HepG2 (cell line): ENCODE results near the gene STK11. TPM values are rescaled to one million over a fixed set of nuclear protein-coding genes. Genes with fewer than 3 reads are reported as not detected.
A peak's percentile ranks its signal among the peaks of the same experiment; 100 is the strongest.

Experiments
- ATAC-seq: fragments of 200-7000 bp; cut with Tn5 transposase; 3 replicates; pipeline ENCODE4 v1.9.1; 2020; ENCODE audit warnings: mild to moderate bottlenecking, moderate library complexity
- BruUV-seq: library from RNA; stranded (reverse); fragments of 400-500 nt; replicated peaks from 2 replicates; lab custom pipeline; 2021; lab: Mats Ljungman, UMichigan
- CTCF ChIA-PET: fragments of 300-600 bp; formaldehyde crosslinking; extraction: SDS; loops from one replicate; lab custom pipeline; 2021; ENCODE audit warnings: low total read pairs, inconsistent platforms, low intra/inter-chr PET ratio; lab: Yijun Ruan, JAX
- POLR2A ChIA-PET: fragments of 350-600 bp; sonication (Branson Sonifier 250); formaldehyde crosslinking; loops from one replicate; lab custom pipeline; 2020; ENCODE audit warnings: antibody characterized with exemption, inconsistent platforms; lab: Yijun Ruan, JAX
- DNase-seq: peaks from one replicate; pipeline ENCODE4 v3.0.0-alpha.2; 2015; ENCODE audit warnings: low spot score
- FAIRE-seq: peaks from 3 replicates; lab custom pipeline; 2011; peaks lifted over from hg19 to GRCh38; lab: Jason Lieb, UNC
- H2AFZ ChIP-seq: one replicate; pipeline ENCODE4 v1.6.1; 2011; ENCODE audit warnings: low read length, inconsistent platforms
- H3K27ac ChIP-seq: fragments of 300-600 bp; 3 replicates; pipeline ENCODE4 v1.8.0; 2011; ENCODE audit warnings: mixed run types, mild to moderate bottlenecking, mixed read lengths, low read length, inconsistent platforms; ENCODE audit not compliant: insufficient read depth; ENCODE audit errors: extremely low read length
- H3K27me3 ChIP-seq, 2 experiments: fragments of 200-600 bp in 1 of 2; 2 replicates in 1 of 2; 3 replicates in 1 of 2; pipeline versions ENCODE4 v1.6.0 to v1.8.0; 2011; ENCODE audit warnings: low read length in 2 of 2, mild to moderate bottlenecking in 2 of 2, moderate library complexity in 2 of 2, inconsistent platforms in 1 of 2; ENCODE audit not compliant: insufficient read depth in 2 of 2, control insufficient read depth in 1 of 2
- H3K36me3 ChIP-seq, 2 experiments: fragments of 200-600 bp in 1 of 2; replicated peaks in 1 of 2; 2 replicates in 1 of 2; 3 replicates in 1 of 2; pipeline versions ENCODE4 v1.5.1 to v1.8.0; 2011; ENCODE audit warnings: low read length in 2 of 2, inconsistent platforms in 1 of 2; ENCODE audit not compliant: insufficient read depth in 2 of 2, control insufficient read depth in 1 of 2
- H3K4me1 ChIP-seq: 2 replicates; pipeline ENCODE4 v1.5.1; 2012; ENCODE audit warnings: low read length, inconsistent platforms; ENCODE audit not compliant: insufficient read depth
- H3K4me2 ChIP-seq: 2 replicates; pipeline ENCODE4 v1.6.0; 2011; ENCODE audit warnings: low read depth, low read length, inconsistent platforms
- H3K4me3 ChIP-seq, 3 experiments: fragments of 200-600 bp in 1 of 3; sonication (generic), shearing (Covaris generic) in 1 of 3; replicated peaks in 1 of 3; 2 replicates each; pipeline ENCODE4 v1.5.1; 2011 to 2016; ENCODE audit warnings: low read length in 3 of 3, inconsistent platforms in 2 of 3, low read depth in 2 of 3, mild to moderate bottlenecking in 2 of 3, control low read depth in 1 of 3, mixed read lengths in 1 of 3; ENCODE audit not compliant: insufficient read depth in 1 of 3
- H3K79me2 ChIP-seq: one replicate; pipeline ENCODE4 v1.6.1; 2011; ENCODE audit warnings: low read length, inconsistent platforms; ENCODE audit not compliant: insufficient read depth
- H3K9ac ChIP-seq: 2 replicates; pipeline ENCODE4 v1.6.0; 2011; ENCODE audit warnings: mild to moderate bottlenecking, low read depth, low read length, inconsistent platforms; ENCODE audit not compliant: insufficient read depth
- H3K9me3 ChIP-seq: 2 replicates; pipeline ENCODE4 v1.5.1; 2012; ENCODE audit warnings: mild to moderate bottlenecking, low read length
- H4K20me1 ChIP-seq: 2 replicates; pipeline ENCODE4 v1.6.0; 2011; ENCODE audit warnings: inconsistent platforms, mild to moderate bottlenecking, low read length, moderate library complexity; ENCODE audit not compliant: insufficient read depth
- CHD4 ChIP-seq: fragments of 200-600 bp; sonication (generic); IDR thresholded peaks from 2 replicates; pipeline ENCODE4 v1.7.0; 2017; ENCODE audit warnings: mild to moderate bottlenecking, low read length, borderline replicate concordance
- KDM4B ChIP-seq: sonication (generic); formaldehyde crosslinking; IDR thresholded peaks from 2 replicates; pipeline ENCODE4 v1.4.0; 2020; ENCODE audit warnings: missing genetic modification reagents
- PCBP1 ChIP-seq: fragments of 200-400 bp; formaldehyde crosslinking; IDR thresholded peaks from 2 replicates; pipeline ENCODE4 v1.6.1; 2017; ENCODE audit warnings: mild to moderate bottlenecking, low read depth, low read length, borderline replicate concordance
- ZEB1 ChIP-seq: IDR thresholded peaks from 2 replicates; pipeline ENCODE4 v1.6.1; 2012; ENCODE audit warnings: mild to moderate bottlenecking, low read depth, inconsistent platforms; ENCODE audit not compliant: insufficient replicate concordance
- ZNF136 ChIP-seq: sonication (generic); formaldehyde crosslinking; IDR thresholded peaks from 2 replicates; pipeline ENCODE4 v1.8.1; 2022; ENCODE audit warnings: low read depth, mild to moderate bottlenecking, moderate library complexity, missing genetic modification reagents
- ZSCAN22 ChIP-seq: sonication (generic); formaldehyde crosslinking; IDR thresholded peaks from 2 replicates; pipeline ENCODE4 v1.4.0; 2020; ENCODE audit warnings: mild to moderate bottlenecking, missing genetic modification reagents
- WGBS: methylation state at CpG from one replicate; pipeline ENCODE4 v1.1.6; 2017; ENCODE audit warnings: low lambda C conversion rate; 5-methylcytosine and 5-hydroxymethylcytosine counted together
- in situ Hi-C: cut with HindIII; loops from 2 replicates; pipeline ENCODE4 v1.10.0; 2017; ENCODE audit warnings: low pct_unique_long_range_greater_than_20kb; ENCODE audit not compliant: extremely low pct_ligation_motif_present
- intact Hi-C: fragments of 100-400 bp; cut with micrococcal nuclease; formaldehyde crosslinking; loops from one replicate; pipeline ENCODE4 v1.10.0; 2022; ENCODE audit not compliant: unreplicated experiment
- polyA plus RNA-seq, 8 experiments: library from polyadenylated mRNA; depleted of rRNA in 3 of 8; stranded (reverse) in 7 of 8; unstranded in 1 of 8; fragments of >200 nt; fragmentation: Illumina TruSeq in 4 of 8; extraction: Trizol in 4 of 8; gene quantifications; 2 replicates each; pipeline versions ENCODE4 v1.2.1 to v1.2.3, GENCODE V29; 2011 to 2016; ENCODE audit warnings: low read depth in 4 of 8, missing spikeins in 1 of 8, mixed read lengths in 1 of 8; ENCODE audit not compliant: insufficient read depth in 1 of 8
- total RNA-seq, 5 experiments: library from RNA; depleted of rRNA; stranded (reverse); fragments of >200 nt; fragmentation: Illumina TruSeq; extraction: Trizol; gene quantifications; 2 replicates each; pipeline ENCODE4 v1.2.3, GENCODE V29; 2016; ENCODE audit warnings: low read depth in 1 of 5
- TF ChIP-seq, protein P1 (sequence below): sonication (generic); formaldehyde crosslinking; IDR thresholded peaks from 2 replicates; pipeline ENCODE4 v1.4.0; 2020; ENCODE audit warnings: mild to moderate bottlenecking, missing genetic modification reagents
- TF ChIP-seq, protein P2 (sequence below): sonication (generic); formaldehyde crosslinking; IDR thresholded peaks from 2 replicates; pipeline ENCODE4 v1.5.1; 2020; ENCODE audit warnings: mild to moderate bottlenecking, missing genetic modification reagents, moderate library complexity
- TF ChIP-seq, protein P3 (sequence below): sonication (generic); formaldehyde crosslinking; IDR thresholded peaks from 2 replicates; pipeline ENCODE4 v1.4.0; 2020; ENCODE audit warnings: missing genetic modification reagents

Gene STK11
- total and polyA plus RNA-seq, 2 of the 13 experiments (the other 11 are each of a cell fraction or from before 2014, with no cell fraction given) = 27.5 to 43.6 TPM

DNA sequence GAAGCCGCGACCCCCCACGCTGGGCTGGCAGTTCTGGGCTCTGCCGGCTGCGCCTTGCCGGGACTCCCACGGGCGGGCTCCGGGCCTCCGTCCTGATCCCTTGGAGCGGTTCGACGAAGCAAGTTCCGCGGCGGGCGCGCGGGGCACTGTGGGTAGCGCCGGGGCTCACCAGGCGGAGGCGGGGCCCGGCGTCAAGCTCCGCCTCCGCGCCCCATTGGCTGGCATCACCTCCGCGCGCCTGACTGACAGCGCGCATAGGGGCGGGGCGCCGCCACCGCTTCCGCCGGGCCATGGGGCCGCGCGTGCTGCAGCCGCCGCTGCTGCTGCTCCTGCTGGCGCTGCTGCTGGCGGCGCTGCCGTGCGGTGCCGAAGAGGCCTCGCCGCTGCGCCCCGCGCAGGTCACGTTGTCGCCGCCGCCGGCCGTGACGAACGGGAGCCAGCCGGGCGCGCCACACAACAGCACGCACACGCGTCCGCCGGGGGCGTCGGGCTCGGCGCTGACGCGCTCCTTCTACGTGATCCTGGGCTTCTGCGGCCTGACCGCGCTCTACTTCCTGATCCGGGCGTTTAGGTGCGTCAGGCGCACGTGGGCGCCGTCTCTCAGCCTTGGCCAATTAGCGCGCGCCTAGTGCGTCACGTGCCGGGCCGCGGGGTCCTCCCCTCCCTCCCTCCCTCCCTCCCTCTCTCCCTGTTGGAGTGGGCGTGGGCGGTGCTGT, 69.8 kb downstream of the STK11 start, which contains the start of gene FAM174C:
FAM174C (plus strand) TSS at position 271 of the 716 bp plus-strand sequence; CDS start at position 291, 20 bp downstream.
- peak within 1 kb of the TSS; percentile 57 to 85 (median 73) for H3K4me3 ChIP-seq
- peaks cover 58% of the 10 kb centered on the region for H3K4me1 ChIP-seq
- CTCF ChIA-PET = no interaction called here
- 0% methylated on average over 10 of the region's 98 CpGs for WGBS
- in situ Hi-C loops = loop anchor here (5.0 kb wide), 1 partner anchor 33 kb away; the partner anchor contains the start of gene ATP5F1D
- peaks cover 21 to 55% of the 10 kb centered on the region in 2 experiments for H3K36me3 ChIP-seq
- H3K9me3 ChIP-seq = no peaks in the 10 kb centered on the region
- H3K27me3 ChIP-seq = no peaks in the 10 kb centered on the region
- ATAC-seq (peak; percentile 69), DNase-seq (peak; percentile 91), FAIRE-seq (peak; percentile 74)
- H3K27ac ChIP-seq = peak within 1 kb of the TSS; percentile 100
- TSS peak; percentile 63 for BruUV-seq
- peaks cover 27% of the 10 kb centered on the region for H3K79me2 ChIP-seq
- intact Hi-C loops = no loop called here
- H4K20me1 ChIP-seq = peaks cover 27% of the 10 kb centered on the region
- no peak within 1 kb of the TSS for H2AFZ ChIP-seq
- H3K4me2 ChIP-seq = peak within 1 kb of the TSS; percentile 86
- H3K9ac ChIP-seq = peak within 1 kb of the TSS; percentile 95
- POLR2A ChIA-PET = interaction anchor here (0.5 to 1.5 kb wide), 15 partner anchors 9 to 284 kb away, joined by 3 to 25 read pairs (median 4); a partner anchor contains a TSS
- TF ChIP-seq ZEB1 = no peak
- TF ChIP-seq CHD4 = no peak
- TF ChIP-seq, protein P1, sequence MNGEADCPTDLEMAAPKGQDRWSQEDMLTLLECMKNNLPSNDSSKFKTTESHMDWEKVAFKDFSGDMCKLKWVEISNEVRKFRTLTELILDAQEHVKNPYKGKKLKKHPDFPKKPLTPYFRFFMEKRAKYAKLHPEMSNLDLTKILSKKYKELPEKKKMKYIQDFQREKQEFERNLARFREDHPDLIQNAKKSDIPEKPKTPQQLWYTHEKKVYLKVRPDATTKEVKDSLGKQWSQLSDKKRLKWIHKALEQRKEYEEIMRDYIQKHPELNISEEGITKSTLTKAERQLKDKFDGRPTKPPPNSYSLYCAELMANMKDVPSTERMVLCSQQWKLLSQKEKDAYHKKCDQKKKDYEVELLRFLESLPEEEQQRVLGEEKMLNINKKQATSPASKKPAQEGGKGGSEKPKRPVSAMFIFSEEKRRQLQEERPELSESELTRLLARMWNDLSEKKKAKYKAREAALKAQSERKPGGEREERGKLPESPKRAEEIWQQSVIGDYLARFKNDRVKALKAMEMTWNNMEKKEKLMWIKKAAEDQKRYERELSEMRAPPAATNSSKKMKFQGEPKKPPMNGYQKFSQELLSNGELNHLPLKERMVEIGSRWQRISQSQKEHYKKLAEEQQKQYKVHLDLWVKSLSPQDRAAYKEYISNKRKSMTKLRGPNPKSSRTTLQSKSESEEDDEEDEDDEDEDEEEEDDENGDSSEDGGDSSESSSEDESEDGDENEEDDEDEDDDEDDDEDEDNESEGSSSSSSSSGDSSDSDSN = no peak; the same call in 1 of the 2 replicates
- TF ChIP-seq, protein P2, sequence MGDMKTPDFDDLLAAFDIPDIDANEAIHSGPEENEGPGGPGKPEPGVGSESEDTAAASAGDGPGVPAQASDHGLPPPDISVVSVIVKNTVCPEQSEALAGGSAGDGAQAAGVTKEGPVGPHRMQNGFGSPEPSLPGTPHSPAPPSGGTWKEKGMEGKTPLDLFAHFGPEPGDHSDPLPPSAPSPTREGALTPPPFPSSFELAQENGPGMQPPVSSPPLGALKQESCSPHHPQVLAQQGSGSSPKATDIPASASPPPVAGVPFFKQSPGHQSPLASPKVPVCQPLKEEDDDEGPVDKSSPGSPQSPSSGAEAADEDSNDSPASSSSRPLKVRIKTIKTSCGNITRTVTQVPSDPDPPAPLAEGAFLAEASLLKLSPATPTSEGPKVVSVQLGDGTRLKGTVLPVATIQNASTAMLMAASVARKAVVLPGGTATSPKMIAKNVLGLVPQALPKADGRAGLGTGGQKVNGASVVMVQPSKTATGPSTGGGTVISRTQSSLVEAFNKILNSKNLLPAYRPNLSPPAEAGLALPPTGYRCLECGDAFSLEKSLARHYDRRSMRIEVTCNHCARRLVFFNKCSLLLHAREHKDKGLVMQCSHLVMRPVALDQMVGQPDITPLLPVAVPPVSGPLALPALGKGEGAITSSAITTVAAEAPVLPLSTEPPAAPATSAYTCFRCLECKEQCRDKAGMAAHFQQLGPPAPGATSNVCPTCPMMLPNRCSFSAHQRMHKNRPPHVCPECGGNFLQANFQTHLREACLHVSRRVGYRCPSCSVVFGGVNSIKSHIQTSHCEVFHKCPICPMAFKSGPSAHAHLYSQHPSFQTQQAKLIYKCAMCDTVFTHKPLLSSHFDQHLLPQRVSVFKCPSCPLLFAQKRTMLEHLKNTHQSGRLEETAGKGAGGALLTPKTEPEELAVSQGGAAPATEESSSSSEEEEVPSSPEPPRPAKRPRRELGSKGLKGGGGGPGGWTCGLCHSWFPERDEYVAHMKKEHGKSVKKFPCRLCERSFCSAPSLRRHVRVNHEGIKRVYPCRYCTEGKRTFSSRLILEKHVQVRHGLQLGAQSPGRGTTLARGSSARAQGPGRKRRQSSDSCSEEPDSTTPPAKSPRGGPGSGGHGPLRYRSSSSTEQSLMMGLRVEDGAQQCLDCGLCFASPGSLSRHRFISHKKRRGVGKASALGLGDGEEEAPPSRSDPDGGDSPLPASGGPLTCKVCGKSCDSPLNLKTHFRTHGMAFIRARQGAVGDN = peak; percentile 92
- 0 out of 2 replicates have a peak, but pooled peaks have one; percentile 49 for TF ChIP-seq PCBP1
- TF ChIP-seq ZSCAN22 = no peak
- no peak for TF ChIP-seq ZNF136 (CRISPR knock-in tag)
- TF ChIP-seq, protein P3, sequence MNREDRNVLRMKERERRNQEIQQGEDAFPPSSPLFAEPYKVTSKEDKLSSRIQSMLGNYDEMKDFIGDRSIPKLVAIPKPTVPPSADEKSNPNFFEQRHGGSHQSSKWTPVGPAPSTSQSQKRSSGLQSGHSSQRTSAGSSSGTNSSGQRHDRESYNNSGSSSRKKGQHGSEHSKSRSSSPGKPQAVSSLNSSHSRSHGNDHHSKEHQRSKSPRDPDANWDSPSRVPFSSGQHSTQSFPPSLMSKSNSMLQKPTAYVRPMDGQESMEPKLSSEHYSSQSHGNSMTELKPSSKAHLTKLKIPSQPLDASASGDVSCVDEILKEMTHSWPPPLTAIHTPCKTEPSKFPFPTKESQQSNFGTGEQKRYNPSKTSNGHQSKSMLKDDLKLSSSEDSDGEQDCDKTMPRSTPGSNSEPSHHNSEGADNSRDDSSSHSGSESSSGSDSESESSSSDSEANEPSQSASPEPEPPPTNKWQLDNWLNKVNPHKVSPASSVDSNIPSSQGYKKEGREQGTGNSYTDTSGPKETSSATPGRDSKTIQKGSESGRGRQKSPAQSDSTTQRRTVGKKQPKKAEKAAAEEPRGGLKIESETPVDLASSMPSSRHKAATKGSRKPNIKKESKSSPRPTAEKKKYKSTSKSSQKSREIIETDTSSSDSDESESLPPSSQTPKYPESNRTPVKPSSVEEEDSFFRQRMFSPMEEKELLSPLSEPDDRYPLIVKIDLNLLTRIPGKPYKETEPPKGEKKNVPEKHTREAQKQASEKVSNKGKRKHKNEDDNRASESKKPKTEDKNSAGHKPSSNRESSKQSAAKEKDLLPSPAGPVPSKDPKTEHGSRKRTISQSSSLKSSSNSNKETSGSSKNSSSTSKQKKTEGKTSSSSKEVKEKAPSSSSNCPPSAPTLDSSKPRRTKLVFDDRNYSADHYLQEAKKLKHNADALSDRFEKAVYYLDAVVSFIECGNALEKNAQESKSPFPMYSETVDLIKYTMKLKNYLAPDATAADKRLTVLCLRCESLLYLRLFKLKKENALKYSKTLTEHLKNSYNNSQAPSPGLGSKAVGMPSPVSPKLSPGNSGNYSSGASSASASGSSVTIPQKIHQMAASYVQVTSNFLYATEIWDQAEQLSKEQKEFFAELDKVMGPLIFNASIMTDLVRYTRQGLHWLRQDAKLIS (CRISPR knock-in tag) = no peak
- TF ChIP-seq KDM4B (CRISPR knock-in tag) = no peak; the same call in 1 of the 2 replicates
